ENCODE data around the gene XYLT1. TPM values are rescaled to one million over a fixed set of nuclear protein-coding genes. Genes with fewer than 3 reads are reported as not detected.
A peak's percentile ranks its signal among the peaks of the same experiment; 100 is the strongest.

XYLT1 gene
- total and polyA plus RNA-seq, 9 of the 15 experiments (the other 6 are each of a cell fraction or from before 2014, with no cell fraction given), result 0.03 to 0.09 (median 0.08) TPM; not detected in 6

GRCh38 chr16:17397499-17397891 lies 73.3 kb downstream of the XYLT1 start (continued):
- no peak for TF ChIP-seq ZNF740 (CRISPR knock-in tag; IDR thresholded peaks at IDR 0.05)
- no peak for TF ChIP-seq ZNF740 (tag; IDR thresholded peaks at IDR 0.05)
- TF ChIP-seq SFPQ (IDR thresholded peaks at IDR 0.05; ENCODE audit: low read depth, low read length), result no peak
- TF ChIP-seq PKNOX1 (IDR thresholded peaks at IDR 0.05), result no peak
- 0 out of 2 replicates have a peak, but pooled peaks have one; percentile 32 for TF ChIP-seq ZNF197 (CRISPR knock-in tag; IDR thresholded peaks at IDR 0.05; ENCODE audit: low read depth)
- peak; percentile 56 for TF ChIP-seq TEAD4 (IDR thresholded peaks at IDR 0.05; ENCODE audit: low read length)
- no peak for TF ChIP-seq TEAD4 (CRISPR knock-in tag; IDR thresholded peaks at IDR 0.05; ENCODE audit: borderline replicate concordance)
- no peak for TF ChIP-seq RNF2 (IDR thresholded peaks at IDR 0.05)
- no peak for TF ChIP-seq CCNT2 (IDR thresholded peaks at IDR 0.05; ENCODE audit: borderline replicate concordance, extremely low read depth, insufficient read length, low read depth, low read length)
- TF ChIP-seq, protein P1, sequence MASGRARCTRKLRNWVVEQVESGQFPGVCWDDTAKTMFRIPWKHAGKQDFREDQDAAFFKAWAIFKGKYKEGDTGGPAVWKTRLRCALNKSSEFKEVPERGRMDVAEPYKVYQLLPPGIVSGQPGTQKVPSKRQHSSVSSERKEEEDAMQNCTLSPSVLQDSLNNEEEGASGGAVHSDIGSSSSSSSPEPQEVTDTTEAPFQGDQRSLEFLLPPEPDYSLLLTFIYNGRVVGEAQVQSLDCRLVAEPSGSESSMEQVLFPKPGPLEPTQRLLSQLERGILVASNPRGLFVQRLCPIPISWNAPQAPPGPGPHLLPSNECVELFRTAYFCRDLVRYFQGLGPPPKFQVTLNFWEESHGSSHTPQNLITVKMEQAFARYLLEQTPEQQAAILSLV (tag; IDR thresholded peaks at IDR 0.05), result no peak
- TF ChIP-seq, protein P2, sequence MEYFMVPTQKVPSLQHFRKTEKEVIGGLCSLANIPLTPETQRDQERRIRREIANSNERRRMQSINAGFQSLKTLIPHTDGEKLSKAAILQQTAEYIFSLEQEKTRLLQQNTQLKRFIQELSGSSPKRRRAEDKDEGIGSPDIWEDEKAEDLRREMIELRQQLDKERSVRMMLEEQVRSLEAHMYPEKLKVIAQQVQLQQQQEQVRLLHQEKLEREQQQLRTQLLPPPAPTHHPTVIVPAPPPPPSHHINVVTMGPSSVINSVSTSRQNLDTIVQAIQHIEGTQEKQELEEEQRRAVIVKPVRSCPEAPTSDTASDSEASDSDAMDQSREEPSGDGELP (CRISPR knock-in tag; IDR thresholded peaks at IDR 0.05; ENCODE audit: borderline replicate concordance), result no peak
- TF ChIP-seq XRCC3 (IDR thresholded peaks at IDR 0.05), result no peak
- no peak for TF ChIP-seq MXD1 (CRISPR knock-in tag; IDR thresholded peaks at IDR 0.05; ENCODE audit: borderline replicate concordance, poor library complexity, severe bottlenecking)
- TF ChIP-seq JUND (IDR thresholded peaks at IDR 0.05; ENCODE audit: borderline replicate concordance, low read depth, low read length), result peak; percentile 79
- peak; percentile 72; the same call in 1 of the 3 replicates for TF ChIP-seq JUND (tag; IDR thresholded peaks at IDR 0.05; ENCODE audit: borderline replicate concordance, low read depth, low read length)
- no peak for TF ChIP-seq THRA (IDR thresholded peaks at IDR 0.05)
- no peak for TF ChIP-seq CHCHD3 (CRISPR knock-in tag; IDR thresholded peaks at IDR 0.05)
- no peak for TF ChIP-seq TCFL5 (CRISPR knock-in tag; conservative IDR thresholded peaks at IDR 0.05)
- TF ChIP-seq DPF2 (IDR thresholded peaks at IDR 0.05), result 0 out of 2 replicates have a peak, but pooled peaks have one; percentile 52
- TF ChIP-seq CEBPB (tag; IDR thresholded peaks at IDR 0.05), result no peak
- TF ChIP-seq ZNF586 (CRISPR knock-in tag; conservative IDR thresholded peaks at IDR 0.05), result no peak

Measured in K562 (cell line).